Kasumi-1 (cell line): Measurements from ENCODE around the gene TRAF4.

ENCODE experiments used
- DNase-seq, 2 experiments: peaks; one replicate each; lab custom pipeline; 2025; lab: John Stamatoyannopoulos, UW

The TRAF4 gene, protein sequence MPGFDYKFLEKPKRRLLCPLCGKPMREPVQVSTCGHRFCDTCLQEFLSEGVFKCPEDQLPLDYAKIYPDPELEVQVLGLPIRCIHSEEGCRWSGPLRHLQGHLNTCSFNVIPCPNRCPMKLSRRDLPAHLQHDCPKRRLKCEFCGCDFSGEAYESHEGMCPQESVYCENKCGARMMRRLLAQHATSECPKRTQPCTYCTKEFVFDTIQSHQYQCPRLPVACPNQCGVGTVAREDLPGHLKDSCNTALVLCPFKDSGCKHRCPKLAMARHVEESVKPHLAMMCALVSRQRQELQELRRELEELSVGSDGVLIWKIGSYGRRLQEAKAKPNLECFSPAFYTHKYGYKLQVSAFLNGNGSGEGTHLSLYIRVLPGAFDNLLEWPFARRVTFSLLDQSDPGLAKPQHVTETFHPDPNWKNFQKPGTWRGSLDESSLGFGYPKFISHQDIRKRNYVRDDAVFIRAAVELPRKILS

DNA sequence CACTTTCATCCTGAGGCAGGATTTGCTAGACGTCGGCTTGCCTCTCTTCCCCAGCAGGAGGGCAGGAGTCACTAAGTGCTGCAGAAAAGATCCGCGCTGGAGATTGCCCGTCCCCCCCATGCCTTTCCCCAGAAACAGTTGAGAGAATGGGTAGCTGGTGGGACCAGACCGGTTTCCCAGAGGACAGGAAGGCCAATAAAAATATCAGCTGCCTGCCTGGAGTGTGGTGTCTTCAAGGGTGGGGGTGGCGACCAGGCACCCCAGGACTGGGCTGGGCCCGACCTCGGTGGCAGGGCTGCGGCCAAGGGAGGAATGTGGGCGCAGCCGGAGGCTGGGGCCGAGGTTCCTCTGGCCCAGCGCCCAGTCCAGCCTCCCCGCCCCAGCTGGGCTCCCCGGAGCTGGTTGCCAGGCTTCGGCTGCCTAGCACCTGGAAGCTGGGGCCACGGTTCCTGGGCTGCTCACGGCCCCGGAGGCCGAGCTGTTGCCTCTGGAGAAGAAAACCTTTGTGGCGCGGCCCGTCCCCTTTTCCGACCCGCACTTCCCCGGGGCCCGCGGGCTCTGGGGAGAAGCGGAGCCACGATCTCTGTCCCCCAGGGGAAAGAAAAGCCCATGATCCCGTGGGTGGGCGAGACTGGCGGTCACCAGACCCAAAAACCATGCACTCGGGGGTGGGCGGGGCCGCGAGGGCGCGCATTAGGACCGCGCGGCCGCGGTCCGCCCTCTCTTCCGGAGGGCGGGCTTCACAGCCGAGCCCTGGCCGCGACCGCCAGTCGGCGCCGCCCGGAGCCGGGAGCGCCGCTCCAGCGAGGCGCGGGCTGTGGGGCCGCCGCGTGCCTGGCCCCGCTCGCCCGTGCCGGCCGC lies at the start of gene TRAF4:
Gene TRAF4 (plus strand): TSS at position 769 of the 861 bp plus-strand sequence. CDS start 102 bp downstream, outside the sequence.
- DNase-seq: peak; percentile 64 to 75

DNA sequence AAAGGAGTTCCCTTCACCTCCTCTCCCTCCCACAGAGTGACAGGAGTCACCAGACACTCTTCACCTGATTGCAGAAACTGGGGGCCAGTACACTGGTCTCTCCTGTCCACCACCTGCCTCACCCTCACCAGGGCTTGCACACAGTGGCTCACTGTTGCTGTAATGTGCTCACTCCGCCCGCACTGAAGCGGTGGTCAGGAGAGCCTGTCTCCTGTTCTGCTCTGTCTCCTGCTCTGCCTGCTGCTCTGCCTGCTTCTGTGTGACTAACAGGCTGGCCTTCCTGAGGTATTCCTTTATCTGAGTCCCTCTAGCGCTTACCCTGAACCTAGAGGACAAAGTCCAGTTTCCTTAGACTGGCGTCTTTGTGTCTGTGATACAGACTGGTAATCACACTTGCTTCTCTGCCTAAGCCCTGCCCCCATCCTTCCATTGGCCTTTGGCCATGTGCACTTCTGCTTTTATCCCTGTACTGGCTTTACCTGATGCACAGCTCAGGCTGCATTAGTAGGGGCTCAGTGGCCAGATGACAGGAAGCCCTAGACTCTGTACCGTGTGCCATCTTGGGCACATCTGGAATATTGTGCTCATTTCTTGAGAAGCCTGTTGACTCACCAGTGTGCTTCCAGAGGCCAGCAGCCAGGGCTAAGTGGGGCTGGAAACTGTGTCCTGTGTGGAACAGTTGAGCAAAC lies 45.4 kb upstream of the TRAF4 start:
- DNase-seq: no peak

DNA sequence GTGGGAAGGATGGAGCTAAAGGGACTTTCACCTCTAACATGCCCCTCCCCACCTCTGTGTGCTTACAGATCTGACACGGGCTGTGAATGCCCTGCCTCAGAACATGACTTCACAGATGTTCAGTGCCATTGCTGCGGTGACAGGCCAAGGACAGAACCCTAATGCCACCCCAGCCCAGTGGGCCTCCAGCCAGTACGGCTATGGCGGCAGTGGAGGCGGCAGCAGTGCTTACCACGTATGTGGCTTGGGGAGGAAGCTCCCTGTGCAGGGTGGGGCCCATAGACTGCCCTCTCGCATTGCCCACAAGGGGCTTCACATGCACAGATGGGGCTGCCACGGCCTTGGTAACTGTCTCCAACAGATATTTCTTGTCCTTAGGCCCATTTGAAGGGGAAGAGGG lies 43.5 kb upstream of the TRAF4 start:
- DNase-seq: no peak

DNA sequence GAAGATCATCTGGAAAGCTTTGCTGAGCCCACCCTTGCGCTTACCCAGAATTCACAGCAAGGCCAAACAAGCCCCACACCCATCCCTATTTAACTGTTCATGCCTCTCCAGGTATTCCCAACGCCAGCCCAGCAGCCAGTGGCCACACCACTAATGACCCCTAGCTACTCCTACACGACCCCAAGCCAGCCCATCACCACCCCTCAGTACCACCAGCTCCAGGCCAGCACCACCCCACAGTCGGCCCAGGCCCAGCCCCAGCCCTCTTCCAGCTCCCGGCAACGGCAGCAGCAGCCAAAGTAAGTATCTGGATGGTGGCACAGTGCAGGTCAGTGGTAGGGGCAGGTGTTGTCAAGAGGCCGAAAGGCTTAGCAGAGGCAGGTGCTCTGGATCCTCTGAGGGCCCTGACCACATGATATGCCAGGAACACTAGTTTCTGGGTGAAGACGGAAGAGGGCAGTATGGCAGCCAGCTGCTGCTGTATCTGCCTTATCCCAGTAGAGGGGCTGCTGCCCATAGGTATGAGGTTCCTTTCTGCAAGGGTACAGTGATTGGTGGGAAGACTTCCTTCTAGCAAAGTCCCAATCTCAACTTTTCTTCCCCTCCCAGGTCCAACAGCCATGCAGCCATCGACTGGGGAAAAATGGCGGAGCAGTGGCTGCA lies 42.9 kb upstream of the TRAF4 start:
- no peak for DNase-seq

DNA sequence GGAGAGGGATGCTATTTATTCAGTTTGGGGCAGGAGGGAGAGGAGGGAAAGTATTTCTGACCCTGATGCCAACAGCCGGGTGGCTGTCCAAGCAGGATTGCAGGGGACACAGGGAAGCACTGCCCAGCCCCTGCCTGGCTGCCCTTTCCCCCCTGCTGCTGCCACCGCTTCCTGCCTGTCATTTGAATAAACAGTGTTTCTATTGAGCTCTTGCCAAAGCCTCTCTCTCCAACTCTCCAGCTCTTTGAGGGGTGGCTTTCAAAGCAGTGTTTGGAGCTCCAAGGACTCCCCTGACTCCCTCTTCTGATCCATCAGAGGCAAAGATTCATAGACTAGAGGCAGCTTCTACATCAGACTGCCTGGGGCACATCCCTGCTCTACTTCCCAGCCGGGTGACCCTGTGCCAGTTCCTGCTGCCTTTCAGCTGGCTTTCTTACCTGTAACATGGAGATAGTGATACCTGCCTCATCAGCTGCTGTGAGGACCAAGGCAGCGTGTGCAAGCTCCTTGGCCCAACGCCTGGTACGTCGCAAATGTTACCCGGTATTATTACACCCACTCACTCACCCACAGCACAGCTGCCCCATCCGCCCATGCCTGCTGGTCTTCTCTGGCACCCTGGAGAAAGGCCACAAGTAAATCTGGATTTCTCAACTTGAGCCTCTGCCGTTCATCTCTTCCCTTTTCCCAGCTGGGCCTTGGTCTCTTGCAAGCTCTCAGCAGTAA lies 41.6 kb upstream of the TRAF4 start:
- DNase-seq: no peak

DNA sequence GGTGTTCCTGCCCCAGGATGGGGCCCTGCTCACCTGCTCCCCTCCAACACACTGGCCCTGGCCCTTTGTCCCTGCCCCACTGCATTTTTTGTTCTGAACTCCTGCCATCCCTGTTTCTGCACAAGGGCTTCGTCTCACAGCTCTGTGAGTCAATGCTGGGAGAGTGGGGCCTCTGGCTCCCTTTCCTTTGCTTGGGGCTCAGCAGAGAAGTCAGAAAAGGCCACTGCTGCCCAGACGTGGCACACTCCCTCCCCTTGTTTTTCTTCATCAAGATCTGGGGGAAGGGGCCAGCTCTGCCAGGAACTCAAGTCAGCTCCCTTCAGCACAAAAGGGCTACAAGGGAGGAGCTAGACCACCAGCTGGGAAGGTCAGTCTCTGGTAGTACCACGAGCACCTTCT lies 41.1 kb upstream of the TRAF4 start:
- DNase-seq: no peak

DNA sequence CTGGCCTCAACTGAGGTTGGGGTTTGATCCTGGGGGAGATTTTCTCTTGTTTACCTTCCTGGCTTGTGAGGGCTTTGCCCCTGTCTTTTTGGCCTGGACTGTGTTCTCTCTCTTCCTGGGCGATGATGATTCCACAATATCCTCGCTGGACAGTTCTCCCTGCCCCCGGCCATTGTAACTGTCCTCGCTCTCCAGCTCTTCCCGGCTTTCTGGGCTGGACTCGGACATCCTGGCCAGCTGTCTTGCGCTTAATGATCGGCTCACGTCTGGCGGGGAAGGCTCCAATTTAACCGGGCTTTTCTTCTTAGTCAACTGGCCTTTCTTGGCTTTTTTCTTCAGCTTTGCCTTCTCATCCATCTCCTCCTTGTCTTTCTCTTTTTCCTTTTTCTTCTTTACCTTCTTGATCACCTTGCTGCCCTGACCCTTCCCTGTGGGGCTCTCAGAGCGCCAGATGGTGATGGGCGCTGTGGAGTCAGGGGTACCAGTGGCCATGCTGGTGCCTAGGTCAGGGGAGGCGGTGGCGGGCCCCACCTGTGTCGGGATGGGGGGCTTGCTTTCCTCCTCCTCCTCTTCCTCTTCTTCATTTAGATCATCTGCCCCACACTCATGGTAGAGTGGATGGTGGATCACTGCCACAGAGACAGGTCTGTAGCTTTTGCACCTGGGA lies 40.1 kb upstream of the TRAF4 start:
- DNase-seq: no peak

DNA sequence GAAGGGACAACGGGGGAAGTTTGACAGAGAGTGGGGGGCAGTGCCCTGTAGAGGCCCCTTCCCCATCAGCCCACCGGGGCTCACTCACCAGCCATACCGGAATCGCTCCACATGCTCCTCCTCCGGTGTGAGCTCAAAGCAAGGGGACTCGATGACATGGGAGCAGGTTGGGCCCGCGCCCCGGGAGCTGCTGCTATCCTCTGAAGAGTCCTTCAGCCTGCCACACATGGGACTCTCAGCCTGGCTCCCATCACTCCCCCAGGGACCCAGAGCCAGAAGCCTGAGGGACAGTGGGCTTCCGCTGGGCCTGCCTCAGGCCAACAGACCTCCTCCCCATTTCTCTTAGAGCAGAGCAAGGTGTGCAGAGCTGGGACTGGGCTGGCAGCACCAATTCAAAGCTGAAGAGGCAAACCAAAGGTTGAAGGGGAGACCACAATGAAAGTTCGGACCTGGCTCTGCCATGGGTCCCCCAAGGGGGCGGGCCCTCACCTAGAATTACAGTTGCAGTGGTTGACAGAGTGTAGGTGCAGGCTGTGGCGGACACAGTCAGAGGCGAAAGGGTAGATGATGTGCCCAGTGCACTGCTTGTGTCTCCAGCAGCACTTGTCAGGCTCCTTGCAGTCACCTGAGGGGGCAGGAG lies 39.5 kb upstream of the TRAF4 start:
- no peak for DNase-seq

DNA sequence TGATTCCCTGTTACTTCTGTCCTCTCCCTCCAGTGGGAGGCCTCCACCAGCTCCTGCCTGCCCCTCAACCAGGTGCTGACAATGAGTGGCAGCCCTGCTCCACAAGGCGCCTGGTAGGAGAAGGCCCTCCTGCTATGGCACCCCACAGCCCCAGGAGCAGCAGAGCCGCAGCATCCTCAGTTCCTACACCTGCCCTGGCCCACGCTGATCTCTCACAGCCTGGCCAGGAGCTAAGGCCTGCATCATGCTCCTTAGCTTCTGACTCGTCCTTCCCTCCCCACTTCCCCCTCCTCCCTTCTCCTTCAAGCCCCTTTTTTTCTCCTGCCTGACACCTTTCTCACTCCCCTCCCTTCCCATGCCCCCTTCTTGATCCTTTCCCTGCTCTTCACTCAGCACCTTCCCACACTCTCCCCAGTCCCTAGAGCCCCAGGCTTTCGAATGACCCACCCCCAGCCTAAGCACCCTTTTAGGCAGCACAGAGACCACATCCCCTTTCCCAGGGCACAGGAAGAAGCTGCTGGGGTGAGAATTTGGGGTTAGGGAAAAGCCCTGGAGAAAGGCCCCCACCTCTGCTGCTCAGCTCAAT lies 38.6 kb upstream of the TRAF4 start:
- DNase-seq: no peak

DNA sequence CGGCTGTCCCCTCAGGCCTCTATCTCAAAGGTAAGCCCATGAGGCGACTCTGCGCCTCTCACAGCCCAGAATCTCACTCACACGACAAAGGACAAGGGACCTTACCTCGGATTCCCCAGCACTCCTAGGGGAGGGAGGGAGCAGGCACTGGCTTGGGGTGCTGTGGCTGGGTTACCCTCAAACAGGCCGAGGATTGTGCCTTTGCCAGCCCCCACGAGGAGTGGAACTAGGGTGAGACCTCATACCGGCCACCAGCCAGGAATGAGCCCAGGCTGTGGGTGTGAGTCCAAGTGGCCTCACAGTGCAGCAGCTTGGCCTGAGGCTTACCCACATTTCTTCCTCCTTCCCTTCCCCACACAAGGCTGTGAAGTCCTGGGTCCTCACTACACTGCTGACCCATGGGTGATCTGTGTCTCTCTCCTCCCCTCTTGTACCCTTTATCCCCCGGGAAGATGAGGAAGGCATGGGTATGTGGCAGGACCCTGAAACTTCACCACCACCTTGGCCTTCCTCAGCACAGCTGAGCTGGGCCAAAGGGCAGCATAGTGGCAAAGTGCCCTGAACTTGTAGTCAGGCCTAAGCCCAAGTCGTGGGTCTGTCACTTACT lies 38.0 kb upstream of the TRAF4 start:
- DNase-seq: no peak

DNA sequence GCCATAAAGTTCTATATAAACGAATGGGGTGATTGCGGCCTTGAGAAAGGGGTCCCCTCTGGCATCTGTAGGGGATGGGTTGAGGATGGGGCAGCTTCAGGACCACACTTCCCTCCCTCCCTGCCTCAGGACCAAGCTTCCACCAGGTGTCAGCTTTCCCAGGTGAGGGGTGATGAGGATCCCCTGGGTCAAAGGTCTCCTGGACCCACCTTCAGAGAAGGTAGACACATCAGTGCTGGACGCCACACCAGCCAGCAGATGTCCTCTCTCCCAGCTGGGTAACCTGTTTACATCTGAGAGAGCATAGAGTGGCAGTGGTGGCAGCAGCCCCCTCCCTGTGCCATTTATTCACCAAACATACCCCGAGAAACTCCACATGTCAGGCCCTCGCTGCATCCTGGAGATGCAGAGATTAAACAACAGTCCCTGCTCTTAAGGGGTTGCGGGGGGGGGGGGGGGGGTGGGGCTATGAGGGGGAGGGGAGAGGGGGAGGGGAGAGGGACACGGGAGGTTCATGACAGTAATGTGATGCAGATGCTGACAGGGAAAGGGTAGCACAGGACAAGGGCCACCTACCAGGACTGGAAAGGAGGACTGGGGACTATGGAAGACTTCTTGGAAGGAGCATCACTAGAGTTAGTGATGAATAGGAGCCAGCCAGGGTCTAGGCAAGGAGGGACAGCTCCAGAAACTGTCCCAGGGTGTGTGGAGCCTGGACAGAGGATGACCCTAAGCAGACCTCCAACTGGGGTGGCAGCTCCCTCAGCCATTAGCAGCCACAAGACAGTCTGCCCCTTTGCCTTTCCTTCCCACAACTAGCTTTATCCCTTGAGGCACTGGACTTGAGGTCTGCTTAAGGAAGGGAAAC lies 37.1 kb upstream of the TRAF4 start:
- no peak for DNase-seq

DNA sequence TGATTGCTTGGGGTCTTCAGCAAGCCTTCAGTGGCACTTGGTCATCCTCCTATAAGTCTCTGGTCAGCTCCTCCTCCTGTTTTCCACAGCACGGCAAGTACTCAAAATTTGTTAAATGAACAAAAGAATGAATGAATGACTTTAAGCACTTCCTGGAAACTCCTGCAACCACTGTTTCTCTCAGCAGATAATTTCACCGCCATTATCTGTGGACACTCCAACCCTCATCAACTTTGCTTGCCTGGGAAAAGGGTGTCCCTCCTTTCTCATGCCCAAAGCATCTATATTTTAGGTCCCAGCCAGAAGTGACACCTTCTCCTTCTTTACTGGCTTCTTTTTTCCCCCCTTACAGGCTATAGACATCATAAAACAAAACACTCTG lies 36.5 kb upstream of the TRAF4 start:
- DNase-seq: no peak

DNA sequence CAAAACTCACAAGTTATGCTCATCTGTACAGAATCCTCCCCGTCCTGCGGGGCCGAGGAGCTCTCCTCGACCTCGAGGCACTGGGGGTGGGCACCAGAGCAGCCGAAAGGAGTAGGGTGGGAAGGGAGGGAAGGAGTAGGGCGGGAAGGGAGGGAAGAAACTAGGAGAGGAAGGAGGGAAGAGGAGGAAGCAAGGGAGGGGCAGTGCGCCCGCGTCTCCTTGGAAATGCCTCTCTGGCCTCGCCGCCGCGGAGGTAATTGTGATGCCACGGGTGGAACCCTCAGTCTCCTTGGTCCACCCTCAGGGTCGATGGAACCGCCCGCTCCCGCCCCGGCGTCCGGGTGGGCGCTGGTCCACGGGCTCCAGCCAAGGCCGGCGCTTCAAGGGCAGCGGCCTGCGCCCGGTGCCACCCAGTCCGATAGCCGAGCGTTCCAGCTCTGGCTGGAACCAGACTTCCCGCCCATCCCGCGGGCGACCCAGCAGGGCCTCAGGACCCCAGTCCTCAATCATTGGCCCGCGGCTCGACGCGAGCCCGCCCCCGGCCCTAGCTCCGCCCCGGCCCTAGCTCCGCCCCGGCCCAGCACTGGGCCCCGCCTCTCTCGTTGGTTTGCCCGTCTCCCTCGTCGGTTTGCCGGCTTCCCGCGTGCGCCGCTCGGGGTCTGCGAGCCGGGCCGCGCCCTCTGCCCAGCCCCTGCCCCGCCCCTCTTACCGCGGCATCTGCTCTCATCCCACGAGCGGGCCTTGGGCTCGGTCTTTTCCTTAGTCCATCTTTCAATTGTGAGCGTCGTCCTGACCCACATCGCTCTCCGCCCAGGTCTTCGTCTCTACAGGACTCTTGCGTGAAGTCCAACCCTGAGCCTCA lies 32.7 kb upstream of the TRAF4 start:
- peak; percentile 87 to 91 for DNase-seq

DNA sequence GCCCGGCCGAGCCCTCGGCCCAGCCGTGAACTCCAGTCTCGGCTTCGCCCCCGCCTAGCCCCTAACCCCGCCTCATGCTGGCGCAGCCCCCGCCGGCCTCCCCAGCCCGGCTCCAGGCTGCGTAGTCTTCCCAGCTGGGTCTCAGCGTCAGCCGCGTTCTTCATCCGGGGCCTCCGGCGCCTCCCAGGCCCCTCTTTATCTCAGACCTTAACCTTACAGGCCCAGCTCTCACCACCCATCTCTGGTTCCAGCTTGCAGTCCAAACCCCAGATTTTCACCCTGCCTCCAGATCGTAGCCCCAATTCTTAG lies 32.1 kb upstream of the TRAF4 start, which contains the start of gene PROCA1:
Gene PROCA1 (minus strand): TSS at position 166 of the 309 bp plus-strand sequence. CDS start 228 bp downstream, outside the sequence.
- DNase-seq: peak; percentile 58 to 59

DNA sequence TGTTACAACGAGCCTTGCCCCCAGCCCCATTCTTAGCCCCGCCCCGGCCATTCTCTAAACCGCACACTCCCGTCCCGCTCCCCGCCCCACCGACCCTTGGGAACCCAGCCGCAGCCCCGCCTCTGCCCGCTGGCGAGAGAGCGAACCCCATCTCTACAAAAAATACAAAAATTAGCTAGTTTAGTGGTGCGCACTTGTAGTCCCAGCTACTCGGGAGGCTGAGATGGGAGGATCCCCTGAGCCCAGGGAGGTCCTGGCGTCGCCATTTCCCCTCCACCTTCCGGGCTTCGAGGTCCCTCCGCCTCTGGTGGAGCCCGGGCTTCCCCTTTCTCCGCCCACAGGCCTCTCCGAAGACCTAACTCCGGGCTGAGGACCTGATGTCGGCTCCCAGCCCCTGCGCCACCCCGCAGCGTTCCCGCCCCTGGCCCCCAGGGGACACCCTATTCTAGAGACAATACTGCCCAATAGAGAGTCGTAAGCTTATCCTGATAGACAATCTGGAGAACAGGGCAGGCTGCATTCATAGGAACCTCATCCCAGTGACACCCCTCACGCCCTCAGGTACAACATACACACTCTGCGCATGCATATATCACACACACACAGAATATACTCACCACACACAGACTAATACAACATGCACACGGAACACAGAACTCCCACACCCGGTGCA lies 31.6 kb upstream of the TRAF4 start:
- peak; percentile 86 to 88 for DNase-seq

DNA sequence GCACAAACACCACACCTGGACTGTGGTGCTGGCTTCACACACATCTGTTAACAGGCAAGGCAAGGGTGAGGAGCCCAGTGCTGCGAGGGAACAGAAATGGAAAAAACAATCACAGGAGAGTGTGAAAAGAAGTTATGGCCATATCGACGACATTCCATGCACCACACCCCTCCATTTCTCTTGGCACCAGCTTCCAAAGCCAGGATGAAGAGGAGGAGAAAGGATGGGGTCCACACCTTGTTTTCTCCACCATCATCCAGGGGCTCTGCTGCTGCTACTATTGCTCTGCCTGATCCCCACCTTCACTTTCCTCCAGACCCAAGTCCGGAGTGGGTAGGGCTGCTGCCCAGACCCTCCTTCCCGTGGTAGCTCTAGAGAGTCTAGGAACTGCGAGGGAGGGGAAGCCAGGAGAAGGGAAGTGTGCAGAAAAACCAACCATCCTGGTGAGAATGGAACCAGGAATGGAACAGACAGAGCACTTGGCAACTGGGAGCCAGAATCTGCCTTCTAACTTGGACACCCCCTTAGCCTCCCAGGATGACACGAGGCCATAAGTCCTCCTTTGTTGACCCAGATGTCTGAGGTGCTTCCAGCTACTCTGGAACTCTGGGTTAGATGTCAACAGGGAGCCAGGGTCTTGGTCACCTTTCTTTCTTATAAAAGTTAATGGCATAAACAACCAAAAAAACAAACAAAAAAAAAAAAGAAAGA lies 31.0 kb upstream of the TRAF4 start:
- DNase-seq: no peak
